ENCODE measurements around the gene RAPGEF2. TPM values are rescaled to one million over a fixed set of nuclear protein-coding genes. Genes with fewer than 3 reads are reported as not detected.

Gene RAPGEF2
- total and polyA plus RNA-seq, 9 of the 15 experiments (the other 6 are each of a cell fraction or from before 2014, with no cell fraction given) = 3.1 to 32.6 (median 23.1) TPM

DNA sequence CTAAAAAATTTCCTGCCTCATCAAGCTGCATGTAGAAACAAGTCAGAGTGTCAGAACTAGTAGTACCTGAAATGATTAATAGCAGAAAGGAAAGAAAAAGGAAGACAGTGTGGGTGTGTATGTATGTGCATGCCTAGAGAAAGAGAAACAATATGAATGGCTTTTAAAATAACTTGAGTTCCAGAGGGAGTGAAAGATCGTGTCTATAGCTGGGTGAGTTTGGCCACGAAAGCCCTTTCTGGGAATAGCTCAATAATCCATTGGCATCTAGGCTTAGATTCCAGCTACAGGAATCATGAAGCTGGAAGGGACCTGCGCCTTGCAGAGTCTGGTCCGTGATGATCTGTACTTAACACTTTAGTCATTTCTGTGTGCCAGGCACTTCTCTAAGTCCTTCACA is 195.6 kb downstream of the RAPGEF2 start:
- no peaks in the 10 kb centered on the region for H3K4me1 ChIP-seq (replicated peaks in 1 of 2; ENCODE audit: control insufficient read depth in 2 of 2, insufficient read depth in 2 of 2, low read length in 2 of 2)
- intact Hi-C loops (cut with micrococcal nuclease) (loop anchor here (5.0 kb wide), 2 partner anchors 99 to 149 kb away; no protein-coding TSS in a partner anchor), in situ Hi-C loops (cut with MboI) (no loop called here)
- no peak overlapping the region for H3K27ac ChIP-seq (ENCODE audit: extremely low read depth, low read depth, low read length)
- FAIRE-seq (no peak), DNase-seq (ENCODE audit: extremely low read depth in 1 of 4, low spot score in 3 of 4) (no peak), ATAC-seq (no peak)
- H3K4me3 ChIP-seq = no peak overlapping the region
- no peak overlapping the region for H3K4me2 ChIP-seq (ENCODE audit: insufficient read depth, low read length)
- no peaks in the 10 kb centered on the region for H4K20me1 ChIP-seq (replicated peaks; ENCODE audit: control insufficient read depth, insufficient read depth, low read length)
- H3K9me1 ChIP-seq (ENCODE audit: control insufficient read depth, insufficient read depth, low read length) = no peaks in the 10 kb centered on the region
- no TSS peak for BruUV-seq (replicated peaks)
- TF ChIP-seq MBD2 (IDR thresholded peaks at IDR 0.05; ENCODE audit: borderline replicate concordance, low read depth) (no peak), NR4A1 (CRISPR knock-in tag; IDR thresholded peaks at IDR 0.05) (no peak), NR4A1 (tag; IDR thresholded peaks at IDR 0.05) (no peak), PBX2 (CRISPR knock-in tag; IDR thresholded peaks at IDR 0.05; ENCODE audit: low read depth) (no peak), PBX2 (tag; conservative IDR thresholded peaks at IDR 0.05; ENCODE audit: low read depth) (0 out of 2 replicates have a peak, but pooled peaks have one; percentile 45), PKNOX1 (IDR thresholded peaks at IDR 0.05) (peak; percentile 42), ZFP1 (CRISPR knock-in tag; IDR thresholded peaks at IDR 0.05) (no peak)
- H3K79me2 ChIP-seq (ENCODE audit: control insufficient read depth, insufficient read depth, low read length) = no peaks in the 10 kb centered on the region
- no peaks in the 10 kb centered on the region for H3K27me3 ChIP-seq (ENCODE audit: control insufficient read depth in 2 of 2, insufficient read depth in 2 of 2, low read length in 2 of 2)
- H3K9ac ChIP-seq (ENCODE audit: insufficient read depth in 1 of 2, low read depth in 2 of 2, low read length in 2 of 2) = no peak overlapping the region
- no peak overlapping the region for H2AFZ ChIP-seq (ENCODE audit: low read depth, low read length)
- no peaks in the 10 kb centered on the region for H3K9me3 ChIP-seq (replicated peaks; ENCODE audit: control insufficient read depth, insufficient read depth, low read depth, low read length)
- H3K36me3 ChIP-seq (ENCODE audit: control insufficient read depth, insufficient read depth, low read length) = no peaks in the 10 kb centered on the region; the same call in 2 of the 3 replicates
- ChIA-PET CTCF (ENCODE audit: low intra/inter-chr PET ratio) (no interaction called here), POLR2A (interaction anchor here (0.6 kb wide), 1 partner anchor 54 kb away, joined by 3 read pairs; no protein-coding TSS in a partner anchor)
- WGBS (ENCODE audit: insufficient coverage, low coverage, missing lambda C conversion rate) = 47% methylated on average over 4 of the region's 4 CpGs
